Measurements from ENCODE around the gene PPP2R2C.

Gene PPP2R2C

GRCh38 chr4:6291784-6292297, 180.6 kb downstream of the PPP2R2C start:
- Histone ChIP-seq H2AFZ (ENCODE audit: low read length, unreplicated experiment) (no peak overlapping the region), H3K79me2 (ENCODE audit: control insufficient read depth, insufficient read depth, low read length, unreplicated experiment) (no peaks in the 10 kb centered on the region), H3K4me3 (ENCODE audit: low read depth, low read length) (no peak overlapping the region), H3K4me1 (ENCODE audit: control insufficient read depth, insufficient read depth, low read length, unreplicated experiment) (no peaks in the 10 kb centered on the region), H3K27ac (ENCODE audit: low read depth, low read length) (no peak overlapping the region), H3K27me3 (ENCODE audit: insufficient read depth, low read length) (no peaks in the 10 kb centered on the region), H3K36me3 (ENCODE audit: insufficient read depth, low read length) (no peaks in the 10 kb centered on the region)

GRCh38 chr4:6290769-6291547, 181.5 kb downstream of the PPP2R2C start:
- Histone ChIP-seq H3K36me3 (ENCODE audit: insufficient read depth, low read length) (no peaks in the 10 kb centered on the region), H3K79me2 (ENCODE audit: control insufficient read depth, insufficient read depth, low read length, unreplicated experiment) (no peaks in the 10 kb centered on the region), H3K4me1 (ENCODE audit: control insufficient read depth, insufficient read depth, low read length, unreplicated experiment) (no peaks in the 10 kb centered on the region), H3K27me3 (ENCODE audit: insufficient read depth, low read length) (no peaks in the 10 kb centered on the region), H2AFZ (ENCODE audit: low read length, unreplicated experiment) (no peak overlapping the region), H3K27ac (ENCODE audit: low read depth, low read length) (no peak overlapping the region), H3K4me3 (ENCODE audit: low read depth, low read length) (no peak overlapping the region)

GRCh38 chr4:6290256-6290655, 182.2 kb downstream of the PPP2R2C start:
- no peak overlapping the region for H3K27ac ChIP-seq (ENCODE audit: low read depth, low read length)
- no peak overlapping the region for H2AFZ ChIP-seq (ENCODE audit: low read length, unreplicated experiment)
- H3K4me1 ChIP-seq (ENCODE audit: control insufficient read depth, insufficient read depth, low read length, unreplicated experiment): no peaks in the 10 kb centered on the region
- no peaks in the 10 kb centered on the region for H3K27me3 ChIP-seq (ENCODE audit: insufficient read depth, low read length)
- H3K79me2 ChIP-seq (ENCODE audit: control insufficient read depth, insufficient read depth, low read length, unreplicated experiment): no peaks in the 10 kb centered on the region
- H3K4me3 ChIP-seq (ENCODE audit: low read depth, low read length): no peak overlapping the region
- no peaks in the 10 kb centered on the region for H3K36me3 ChIP-seq (ENCODE audit: insufficient read depth, low read length)

- Histone ChIP-seq H3K27me3 (ENCODE audit: insufficient read depth, low read length) (no peaks in the 10 kb centered on the region), H3K27ac (ENCODE audit: low read depth, low read length) (no peak overlapping the region), H3K4me3 (ENCODE audit: low read depth, low read length) (no peak overlapping the region), H3K36me3 (ENCODE audit: insufficient read depth, low read length) (no peaks in the 10 kb centered on the region), H3K4me1 (ENCODE audit: control insufficient read depth, insufficient read depth, low read length, unreplicated experiment) (no peaks in the 10 kb centered on the region), H3K79me2 (ENCODE audit: control insufficient read depth, insufficient read depth, low read length, unreplicated experiment) (no peaks in the 10 kb centered on the region), H2AFZ (ENCODE audit: low read length, unreplicated experiment) (no peak overlapping the region)
These were observed 183.5 kb downstream of the PPP2R2C start for GRCh38 chr4:6288871-6289270.

GRCh38 chr4:6288342-6288741, 184.1 kb downstream of the PPP2R2C start:
- no peaks in the 10 kb centered on the region for H3K36me3 ChIP-seq (ENCODE audit: insufficient read depth, low read length)

GRCh38 chr4:6287017-6287788, 185.2 kb downstream of the PPP2R2C start:
- H3K36me3 ChIP-seq (ENCODE audit: insufficient read depth, low read length): no peaks in the 10 kb centered on the region
- H3K4me1 ChIP-seq (ENCODE audit: control insufficient read depth, insufficient read depth, low read length, unreplicated experiment): no peaks in the 10 kb centered on the region
- no peaks in the 10 kb centered on the region for H3K27me3 ChIP-seq (ENCODE audit: insufficient read depth, low read length)
- H2AFZ ChIP-seq (ENCODE audit: low read length, unreplicated experiment): no peak overlapping the region
- no peaks in the 10 kb centered on the region for H3K79me2 ChIP-seq (ENCODE audit: control insufficient read depth, insufficient read depth, low read length, unreplicated experiment)
- H3K4me3 ChIP-seq (ENCODE audit: low read depth, low read length): no peak overlapping the region
- H3K27ac ChIP-seq (ENCODE audit: low read depth, low read length): no peak overlapping the region

More at GRCh38 chr4:6288342-6288741, 184.1 kb downstream of the PPP2R2C start:
- Histone ChIP-seq H3K4me1 (ENCODE audit: control insufficient read depth, insufficient read depth, low read length, unreplicated experiment) (no peaks in the 10 kb centered on the region), H3K27me3 (ENCODE audit: insufficient read depth, low read length) (no peaks in the 10 kb centered on the region), H3K79me2 (ENCODE audit: control insufficient read depth, insufficient read depth, low read length, unreplicated experiment) (no peaks in the 10 kb centered on the region), H2AFZ (ENCODE audit: low read length, unreplicated experiment) (no peak overlapping the region), H3K27ac (ENCODE audit: low read depth, low read length) (no peak overlapping the region), H3K4me3 (ENCODE audit: low read depth, low read length) (no peak overlapping the region)

GRCh38 chr4:6283282-6283681, 189.1 kb downstream of the PPP2R2C start:
- H3K4me1 ChIP-seq (ENCODE audit: control insufficient read depth, insufficient read depth, low read length, unreplicated experiment): peaks cover 3% of the 10 kb centered on the region

GRCh38 chr4:6282314-6282771, 190.1 kb downstream of the PPP2R2C start:
- H3K4me1 ChIP-seq (ENCODE audit: control insufficient read depth, insufficient read depth, low read length, unreplicated experiment): peaks cover 4% of the 10 kb centered on the region
- H3K36me3 ChIP-seq (ENCODE audit: insufficient read depth, low read length): no peaks in the 10 kb centered on the region

More at GRCh38 chr4:6283282-6283681, 189.1 kb downstream of the PPP2R2C start:
- no peak overlapping the region for H2AFZ ChIP-seq (ENCODE audit: low read length, unreplicated experiment)
- H3K36me3 ChIP-seq (ENCODE audit: insufficient read depth, low read length): no peaks in the 10 kb centered on the region
- H3K79me2 ChIP-seq (ENCODE audit: control insufficient read depth, insufficient read depth, low read length, unreplicated experiment): no peaks in the 10 kb centered on the region
- H3K4me3 ChIP-seq (ENCODE audit: low read depth, low read length): no peak overlapping the region
- no peaks in the 10 kb centered on the region for H3K27me3 ChIP-seq (ENCODE audit: insufficient read depth, low read length)
- H3K27ac ChIP-seq (ENCODE audit: low read depth, low read length): no peak overlapping the region

GRCh38 chr4:6281436-6282313, 190.7 kb downstream of the PPP2R2C start:
- Histone ChIP-seq H3K4me1 (ENCODE audit: control insufficient read depth, insufficient read depth, low read length, unreplicated experiment) (peaks cover 4% of the 10 kb centered on the region), H3K27ac (ENCODE audit: low read depth, low read length) (no peak overlapping the region), H2AFZ (ENCODE audit: low read length, unreplicated experiment) (no peak overlapping the region), H3K36me3 (ENCODE audit: insufficient read depth, low read length) (no peaks in the 10 kb centered on the region), H3K27me3 (ENCODE audit: insufficient read depth, low read length) (no peaks in the 10 kb centered on the region), H3K79me2 (ENCODE audit: control insufficient read depth, insufficient read depth, low read length, unreplicated experiment) (no peaks in the 10 kb centered on the region), H3K4me3 (ENCODE audit: low read depth, low read length) (no peak overlapping the region)

More at GRCh38 chr4:6282314-6282771, 190.1 kb downstream of the PPP2R2C start:
- Histone ChIP-seq H3K79me2 (ENCODE audit: control insufficient read depth, insufficient read depth, low read length, unreplicated experiment) (no peaks in the 10 kb centered on the region), H2AFZ (ENCODE audit: low read length, unreplicated experiment) (no peak overlapping the region), H3K4me3 (ENCODE audit: low read depth, low read length) (no peak overlapping the region), H3K27ac (ENCODE audit: low read depth, low read length) (no peak overlapping the region), H3K27me3 (ENCODE audit: insufficient read depth, low read length) (no peaks in the 10 kb centered on the region)

- Histone ChIP-seq H3K27me3 (ENCODE audit: insufficient read depth, low read length) (no peaks in the 10 kb centered on the region), H3K4me3 (ENCODE audit: low read depth, low read length) (no peak overlapping the region), H2AFZ (ENCODE audit: low read length, unreplicated experiment) (no peak overlapping the region), H3K4me1 (ENCODE audit: control insufficient read depth, insufficient read depth, low read length, unreplicated experiment) (peaks cover 4% of the 10 kb centered on the region), H3K36me3 (ENCODE audit: insufficient read depth, low read length) (no peaks in the 10 kb centered on the region), H3K27ac (ENCODE audit: low read depth, low read length) (no peak overlapping the region), H3K79me2 (ENCODE audit: control insufficient read depth, insufficient read depth, low read length, unreplicated experiment) (no peaks in the 10 kb centered on the region)
These were observed 191.9 kb downstream of the PPP2R2C start for GRCh38 chr4:6280365-6280996.
